Right cardiac atrium (tissue), 5 donors: ENCODE measurements around the gene FOS. TPM values are rescaled to one million over a fixed set of nuclear protein-coding genes. Genes with fewer than 3 reads are reported as not detected.
"Not testable (repeated sequence)": the region's sequence is repeated elsewhere in the genome, so short reads cannot be mapped to it uniquely, and the experiment has no call there.

Experiments
- ATAC-seq, 2 donors: fragments of 200-7000 bp; cut with Tn5 transposase; one replicate each; pipeline versions ENCODE4 v1.8.0 to v1.9.1; 2020; ENCODE audit warnings: moderate library complexity in 2 of 2, mild to moderate bottlenecking in 1 of 2
- DNase-seq, 3 donors: peaks; one replicate each; pipeline ENCODE4 v3.0.0-alpha.2; 2020
- H3K27ac ChIP-seq: one replicate; pipeline ENCODE4 v1.5.1; 2013; ENCODE audit warnings: mild to moderate bottlenecking, low read length, control low read depth, moderate library complexity
- H3K27me3 ChIP-seq: one replicate; pipeline ENCODE4 v1.6.1; 2013; ENCODE audit not compliant: control insufficient read depth, insufficient read depth
- H3K4me1 ChIP-seq: one replicate; pipeline ENCODE4 v1.6.1; 2013; ENCODE audit warnings: low read length; ENCODE audit not compliant: control insufficient read depth, insufficient read depth
- H3K4me3 ChIP-seq: one replicate; pipeline ENCODE4 v1.5.1; 2013; ENCODE audit warnings: low read length, control low read depth
- H3K9me3 ChIP-seq: one replicate; pipeline ENCODE4 v1.6.1; 2013; ENCODE audit warnings: low read length; ENCODE audit not compliant: control insufficient read depth
- WGBS: extraction: QIAGEN DNeasy Blood & Tissue Kit; methylation state at CpG from one replicate; pipeline ENCODE4 v1.1.7; 2013; 5-methylcytosine and 5-hydroxymethylcytosine counted together
- intact Hi-C, 4 donors: fragments of 100-400 bp; cut with DNase I; formaldehyde crosslinking; loops; one replicate each; pipeline versions ENCODE4 v1.11.0 to v1.14.0; 2022 to 2023
- long read RNA-seq, 4 donors: library from polyadenylated mRNA; unstranded; transcript quantifications; one replicate each; pipeline ENCODE4 v2.0.0, GENCODE V29; 2020 to 2021
- polyA plus RNA-seq: library from polyadenylated mRNA; stranded (reverse); fragments of 200-250 nt; gene quantifications from one replicate; pipeline ENCODE4 v1.2.3, GENCODE V29; 2013
- total RNA-seq, 4 donors: library from RNA; stranded (reverse); fragmentation: NEBNext Ultra II Directional; extraction: Animal tissue kit (Norgen Biotek cat#: 25700); gene quantifications; one replicate each; pipeline ENCODE4 v1.2.1, GENCODE V29; 2021
- donor health status: healthy with polysubstance abuse.
- donor health status: DM: no; HTN: yes; CAD: no.
- donor health status: DM: no; HTN: no; CAD: no.
- donor health status: DM: no; HTN: yes; CAD: no; lungs with severe emphysema.
- donor health status: DM: yes; HTN: yes; CAD: no.

The FOS gene
- total RNA-seq (100 to 1,000 TPM in 1 of 4 donors, 10 to 100 TPM in 3; 15.7 to 244 (median 46.3) TPM), polyA plus RNA-seq (144 TPM)
- long read RNA-seq, donor 1, transcript FOS-201 (4 exons, 2,158 nt), result major isoform, 10 of 12 reads
- long read RNA-seq, donor 1, partial matches to known transcripts, result 0 of 12 reads
- long read RNA-seq, donor 1, other reads (novel, unspliced or antisense), result 2 of 12 reads
- long read RNA-seq, donor 2, transcript FOS-201 (4 exons, 2,158 nt), result major isoform, 12 of 16 reads
- long read RNA-seq, donor 2, partial matches to known transcripts, result 0 of 16 reads
- long read RNA-seq, donor 2, other reads (novel, unspliced or antisense), result 2 of 16 reads
- long read RNA-seq, donor 3, transcript FOS-201 (4 exons, 2,158 nt), result major isoform, 185 of 356 reads
- long read RNA-seq, donor 3, transcript FOS-206 (2 exons, 1,280 nt), result minor isoform, 95 of 356 reads
- long read RNA-seq, donor 3, transcript FOS-208 (3 exons, 1,496 nt), result minor isoform, 49 of 356 reads
- long read RNA-seq, donor 3, partial matches to known transcripts, result 1 of 356 reads
- long read RNA-seq, donor 3, other reads (novel, unspliced or antisense), result 24 of 356 reads
- long read RNA-seq, donor 4, transcript FOS-201 (4 exons, 2,158 nt), result major isoform, 9 of 15 reads
- long read RNA-seq, donor 4, partial matches to known transcripts, result 1 of 15 reads
- long read RNA-seq, donor 4, other reads (novel, unspliced or antisense), result 2 of 15 reads

DNA sequence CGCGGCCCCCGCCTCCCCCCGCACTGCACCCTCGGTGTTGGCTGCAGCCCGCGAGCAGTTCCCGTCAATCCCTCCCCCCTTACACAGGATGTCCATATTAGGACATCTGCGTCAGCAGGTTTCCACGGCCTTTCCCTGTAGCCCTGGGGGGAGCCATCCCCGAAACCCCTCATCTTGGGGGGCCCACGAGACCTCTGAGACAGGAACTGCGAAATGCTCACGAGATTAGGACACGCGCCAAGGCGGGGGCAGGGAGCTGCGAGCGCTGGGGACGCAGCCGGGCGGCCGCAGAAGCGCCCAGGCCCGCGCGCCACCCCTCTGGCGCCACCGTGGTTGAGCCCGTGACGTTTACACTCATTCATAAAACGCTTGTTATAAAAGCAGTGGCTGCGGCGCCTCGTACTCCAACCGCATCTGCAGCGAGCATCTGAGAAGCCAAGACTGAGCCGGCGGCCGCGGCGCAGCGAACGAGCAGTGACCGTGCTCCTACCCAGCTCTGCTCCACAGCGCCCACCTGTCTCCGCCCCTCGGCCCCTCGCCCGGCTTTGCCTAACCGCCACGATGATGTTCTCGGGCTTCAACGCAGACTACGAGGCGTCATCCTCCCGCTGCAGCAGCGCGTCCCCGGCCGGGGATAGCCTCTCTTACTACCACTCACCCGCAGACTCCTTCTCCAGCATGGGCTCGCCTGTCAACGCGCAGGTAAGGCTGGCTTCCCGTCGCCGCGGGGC, at the start of gene FOS:
FOS (plus strand) TSS at position 407 of the 731 bp plus-strand sequence; CDS start at position 562, 155 bp downstream.
- WGBS, result under 1% methylated on average over 69 of the region's 69 CpGs
- Histone ChIP-seq H3K4me3 (peak within 1 kb of the TSS; percentile 74), H3K9me3 (no peaks in the 10 kb centered on the region), H3K4me1 (peaks cover 4% of the 10 kb centered on the region), H3K27me3 (no peaks in the 10 kb centered on the region), H3K27ac (peak within 1 kb of the TSS; percentile 95)
- ATAC-seq (peak; percentile 84 to 90), DNase-seq (peak; percentile 94 to 97 (median 95))
- intact Hi-C loops, result no loop called here

DNA sequence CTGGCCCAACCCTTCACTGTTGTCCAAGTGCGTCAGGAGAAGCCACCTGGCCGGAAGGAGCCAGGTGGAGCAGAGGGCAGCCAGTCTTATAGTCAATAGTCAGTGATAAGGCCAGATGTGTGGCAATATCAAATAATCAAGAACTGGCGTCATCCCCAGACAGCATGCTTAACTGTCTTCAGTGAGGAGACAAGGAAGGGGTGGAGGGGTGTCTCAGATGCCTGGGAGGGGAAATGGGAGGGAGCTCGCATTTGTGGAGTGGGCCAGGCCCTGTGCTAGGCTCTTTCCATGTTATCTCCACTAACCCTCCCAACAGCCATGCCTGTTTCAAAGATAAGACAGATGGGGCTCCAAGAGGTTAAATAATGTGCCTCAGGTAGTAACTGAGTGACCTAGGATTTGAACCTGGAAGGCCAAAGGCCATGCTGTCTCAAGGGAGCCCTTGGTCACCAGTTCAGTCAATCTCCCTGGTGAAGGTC, 48.9 kb upstream of the FOS start:
- Histone ChIP-seq H3K4me1 (no peaks in the 10 kb centered on the region), H3K27ac (no peak overlapping the region), H3K27me3 (no peaks in the 10 kb centered on the region), H3K9me3 (no peaks in the 10 kb centered on the region), H3K4me3 (no peak overlapping the region)
- intact Hi-C loops, result loop anchor here in 2 of 4 donors (10.0 kb wide), 2 partner anchors 45 to 65 kb away; no protein-coding TSS in a partner anchor
- ATAC-seq (peak in 1 of 2 donors; percentile 13), DNase-seq (no peak)
- WGBS, result 75% methylated on average over 4 of the region's 4 CpGs

DNA sequence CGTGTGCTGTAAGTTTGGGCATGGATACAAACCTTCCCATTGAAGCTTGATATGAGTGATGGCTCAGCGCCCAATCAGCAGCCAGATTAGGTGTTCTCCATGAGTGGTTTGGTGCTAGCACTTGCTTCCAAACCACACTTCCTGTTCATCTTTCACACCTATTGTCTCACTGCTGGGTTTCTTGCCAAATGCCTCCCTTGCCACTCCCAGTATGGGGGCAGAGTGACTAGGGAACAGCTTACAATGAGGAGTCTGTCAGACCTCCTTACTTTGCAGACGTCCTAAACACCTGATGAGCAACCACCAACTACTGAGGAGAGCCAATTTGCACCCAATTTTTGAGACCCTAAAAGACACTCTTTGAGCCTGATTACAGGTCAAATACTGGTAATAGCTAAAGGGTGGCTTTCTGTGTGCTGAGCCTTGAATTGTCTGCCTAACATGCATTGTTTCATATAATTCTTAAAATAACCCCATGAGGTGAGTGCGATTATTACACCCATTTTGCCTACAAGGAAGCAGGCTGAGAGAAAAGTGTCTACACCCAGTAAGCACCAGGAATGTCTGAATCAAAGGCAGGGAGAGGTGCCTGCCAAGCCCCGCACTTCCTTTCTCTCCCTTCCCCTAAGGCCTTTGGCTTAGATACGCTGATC, 48.4 kb upstream of the FOS start:
- 50% methylated on average over 6 of the region's 6 CpGs for WGBS
- intact Hi-C loops, result loop anchor here in 2 of 4 donors (10.0 kb wide), 2 partner anchors 45 to 65 kb away; no protein-coding TSS in a partner anchor

DNA sequence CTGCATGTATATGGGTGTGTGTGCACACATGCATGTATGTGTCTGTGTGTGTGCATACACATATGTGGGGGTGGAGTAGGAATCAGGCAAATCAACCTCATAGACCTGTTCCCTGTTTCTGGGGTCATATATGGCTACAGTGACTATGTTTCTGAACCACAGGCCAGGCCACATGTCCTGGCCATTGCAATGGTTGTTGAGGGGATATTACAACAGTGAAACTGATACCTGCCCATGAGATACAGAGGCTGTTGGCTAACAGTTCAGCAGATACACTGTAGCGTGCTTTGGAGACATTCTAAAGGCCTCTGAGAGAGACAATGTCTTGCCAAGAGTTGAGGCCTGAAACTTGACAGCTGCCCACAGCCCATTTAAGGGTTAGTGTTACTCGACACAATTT, 47.3 kb upstream of the FOS start:
- H3K9me3 ChIP-seq, result no peaks in the 10 kb centered on the region
- no peak overlapping the region for H3K4me3 ChIP-seq
- DNase-seq (no peak), ATAC-seq (no peak)
- intact Hi-C loops, result loop anchor here in 2 of 4 donors (10.0 kb wide), 2 partner anchors 47 to 63 kb away; no protein-coding TSS in a partner anchor
- WGBS, result 61% methylated on average over 2 of the region's 2 CpGs
- H3K27ac ChIP-seq, result no peak overlapping the region
- H3K4me1 ChIP-seq, result no peaks in the 10 kb centered on the region
- no peaks in the 10 kb centered on the region for H3K27me3 ChIP-seq

More for the DNA sequence above, 48.4 kb upstream of the FOS start:
- Histone ChIP-seq H3K27me3 (no peaks in the 10 kb centered on the region), H3K27ac (no peak overlapping the region), H3K4me1 (no peaks in the 10 kb centered on the region), H3K9me3 (no peaks in the 10 kb centered on the region), H3K4me3 (no peak overlapping the region)
- ATAC-seq (peak; percentile 73 to 82), DNase-seq (peak in 2 of 3 donors; percentile 39 to 87)

DNA sequence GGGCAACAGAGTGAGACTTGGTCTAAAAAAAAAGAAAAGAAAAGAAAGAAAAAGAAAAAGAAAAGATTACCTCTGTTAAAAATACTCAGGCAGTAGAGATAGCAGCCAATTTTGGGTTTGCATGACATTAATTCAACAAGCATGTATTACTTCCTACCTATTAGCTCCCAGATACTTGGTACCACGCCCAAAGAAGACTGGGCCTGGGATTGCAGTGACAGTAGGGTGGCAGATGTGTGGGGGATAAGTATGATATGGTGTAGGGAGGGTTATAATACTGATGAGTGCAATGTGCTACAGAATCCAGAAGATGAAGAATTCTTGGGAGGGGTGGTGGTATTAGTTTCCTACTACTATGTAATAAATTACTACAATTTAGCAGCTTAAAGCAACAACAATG, 46.4 kb upstream of the FOS start:
- intact Hi-C loops, result loop anchor here in 2 of 4 donors (10.0 kb wide), 2 partner anchors 47 to 63 kb away; no protein-coding TSS in a partner anchor
- Histone ChIP-seq H3K4me3 (no peak overlapping the region), H3K9me3 (no peaks in the 10 kb centered on the region), H3K27me3 (no peaks in the 10 kb centered on the region), H3K27ac (no peak overlapping the region), H3K4me1 (peaks cover 2% of the 10 kb centered on the region)
- 89% methylated on average over 1 of the region's 1 CpG for WGBS
- ATAC-seq, result no peak
- no peak for DNase-seq

DNA sequence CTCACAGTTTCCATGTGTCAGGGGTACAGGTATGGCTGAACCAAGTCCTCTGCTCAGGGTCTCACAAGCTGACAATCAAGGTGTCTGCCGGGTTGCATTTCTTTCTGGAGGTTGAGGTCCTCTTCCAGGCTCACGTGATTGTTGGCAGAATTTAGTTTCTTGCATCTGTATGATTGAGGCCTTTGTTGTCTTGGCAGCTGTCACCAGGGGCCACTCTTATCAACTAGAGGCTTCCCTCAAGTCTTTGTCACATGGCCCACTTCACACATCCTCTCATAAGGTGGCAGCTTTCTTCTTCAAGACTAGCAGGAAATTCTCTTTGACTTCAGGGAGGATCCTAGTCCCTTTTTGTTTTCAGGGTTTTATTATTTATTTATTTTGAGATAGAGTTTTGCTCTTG, 46.0 kb upstream of the FOS start:
- Histone ChIP-seq H3K27ac (no peak overlapping the region), H3K4me1 (peaks cover 3% of the 10 kb centered on the region), H3K9me3 (no peaks in the 10 kb centered on the region), H3K4me3 (no peak overlapping the region), H3K27me3 (no peaks in the 10 kb centered on the region)
- 76% methylated on average over 2 of the region's 2 CpGs for WGBS
- ATAC-seq, result no peak
- no peak for DNase-seq
- intact Hi-C loops, result loop anchor here in 2 of 4 donors (10.0 kb wide), 2 partner anchors 48 to 62 kb away; no protein-coding TSS in a partner anchor

DNA sequence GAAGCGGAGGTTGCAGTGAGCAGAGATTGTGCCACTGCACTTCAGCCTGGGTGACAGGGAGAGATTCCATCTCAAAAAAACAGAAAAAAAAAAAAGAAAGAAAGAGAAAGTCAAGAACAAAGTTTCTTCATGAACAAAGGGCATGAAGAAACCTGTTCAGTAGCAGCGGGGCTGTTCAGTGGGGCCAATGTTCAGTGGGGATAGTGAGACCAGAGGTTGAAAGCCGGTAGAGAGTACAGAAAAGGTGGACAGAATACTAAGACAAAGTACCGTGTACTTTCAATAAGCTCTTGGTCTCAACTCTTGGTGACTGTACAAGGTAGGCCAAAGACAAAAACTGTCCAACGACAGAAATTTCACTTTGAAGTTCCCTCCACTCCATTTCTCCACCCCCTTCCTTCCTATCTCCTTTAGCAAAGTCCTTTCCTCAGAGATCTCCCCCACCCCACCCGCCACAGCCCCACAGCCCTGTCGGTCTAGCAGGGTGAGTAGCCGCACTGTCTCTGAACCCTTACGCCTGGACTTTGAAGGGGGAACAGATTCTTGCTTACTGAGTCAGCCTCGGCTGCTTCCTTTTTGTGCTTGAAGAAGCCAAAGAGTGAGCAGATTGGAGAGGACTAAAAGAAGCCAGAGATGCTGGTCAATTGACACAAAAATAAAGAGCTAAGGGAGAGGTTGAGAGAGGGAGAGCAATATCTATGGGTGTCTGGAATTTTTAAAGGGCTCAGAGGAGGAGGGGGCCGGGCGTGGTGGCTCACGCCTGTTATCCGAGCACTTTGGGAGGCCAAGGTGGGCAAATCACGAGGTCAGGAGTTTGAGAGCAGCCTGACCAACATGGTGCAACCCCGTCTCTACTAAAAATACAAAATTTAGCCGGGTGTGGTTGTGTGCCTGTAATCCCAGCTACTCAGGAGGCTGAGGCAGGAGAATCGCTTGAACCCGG, 44.2 kb upstream of the FOS start:
- peak; percentile 10 to 20 for ATAC-seq
- 72% methylated on average over 19 of the region's 19 CpGs for WGBS
- Histone ChIP-seq H3K27ac (peak overlapping the region; percentile 39), H3K4me1 (peaks cover 6% of the 10 kb centered on the region), H3K27me3 (no peaks in the 10 kb centered on the region), H3K4me3 (no peak overlapping the region), H3K9me3 (no peaks in the 10 kb centered on the region)
- DNase-seq, result peak; percentile 51 to 78 (median 75)
- intact Hi-C loops, result loop anchor here in 2 of 4 donors (10.0 kb wide), 2 partner anchors 50 to 60 kb away; no protein-coding TSS in a partner anchor

DNA sequence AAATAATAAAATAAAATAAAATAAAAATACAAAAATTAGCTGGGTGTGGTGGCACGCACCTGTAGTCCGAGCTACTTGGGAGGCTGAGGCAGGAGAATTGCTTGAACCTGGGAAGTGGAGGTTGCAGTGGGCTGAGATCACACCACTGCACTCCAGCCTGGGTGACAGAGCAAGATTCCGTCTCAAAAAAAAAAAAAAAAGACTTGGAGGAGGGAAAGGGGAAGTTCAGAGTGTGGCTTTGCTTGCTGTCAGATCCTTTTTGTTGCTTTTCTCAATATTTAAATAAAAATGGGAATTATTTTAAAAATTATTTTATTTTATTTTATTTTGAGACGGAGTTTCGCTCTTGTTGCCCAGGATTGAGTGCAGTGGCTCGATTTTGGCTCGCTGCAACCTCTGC, 43.4 kb upstream of the FOS start:
- not testable (repeated sequence) for H3K4me3 ChIP-seq, ATAC-seq, H3K27ac ChIP-seq, H3K9me3 ChIP-seq, H3K4me1 ChIP-seq, DNase-seq, H3K27me3 ChIP-seq
- 92% methylated on average over 7 of the region's 7 CpGs for WGBS
- intact Hi-C loops, result loop anchor here in 2 of 4 donors (10.0 kb wide), 2 partner anchors 50 to 60 kb away; no protein-coding TSS in a partner anchor

DNA sequence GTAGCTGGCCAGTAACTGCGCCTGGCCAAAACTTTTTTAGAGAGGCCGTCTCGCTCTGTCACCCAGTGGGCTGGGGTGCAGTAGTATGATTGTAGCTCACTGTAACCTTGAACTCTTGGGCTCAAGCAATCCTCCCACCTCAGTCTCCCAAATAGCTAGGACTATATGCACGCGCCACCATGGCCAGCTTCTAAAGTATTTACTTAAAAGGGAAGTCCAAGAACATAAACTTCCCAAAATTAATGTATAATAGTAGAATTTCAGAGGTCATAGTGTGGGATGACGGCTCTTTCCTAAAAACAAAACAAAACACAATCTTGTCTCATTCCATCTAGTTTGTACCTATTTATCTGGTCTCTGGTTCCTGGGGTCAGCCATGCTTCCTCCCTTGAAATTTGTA, 42.2 kb upstream of the FOS start:
- Histone ChIP-seq H3K27me3 (no peaks in the 10 kb centered on the region), H3K4me3 (no peak overlapping the region), H3K9me3 (no peaks in the 10 kb centered on the region), H3K27ac (no peak overlapping the region), H3K4me1 (peaks cover 6% of the 10 kb centered on the region)
- DNase-seq (no peak), ATAC-seq (no peak)
- 90% methylated on average over 6 of the region's 6 CpGs for WGBS
- intact Hi-C loops, result loop anchor here in 2 of 4 donors (10.0 kb wide), 2 partner anchors 52 to 58 kb away; no protein-coding TSS in a partner anchor
